Stimulated activated CD4-positive, alpha-beta T cell treated with anti-CD3 and anti-CD28 coated beads, Interleukin-1b, Interleukin-23, amount 100 ng/mL, for 24 hours (primary cell): ENCODE data around the gene SLC25A21.
"Not testable (repeated sequence)": the region's sequence is repeated elsewhere in the genome, so short reads cannot be mapped to it uniquely, and the experiment has no call there.

Experiments
- DNase-seq, 4 experiments: peaks; one replicate each; pipeline ENCODE4 v3.0.0-alpha.2; 2020; ENCODE audit warnings: low read depth in 4 of 4, low spot score in 1 of 4

SLC25A21 gene

GRCh38 chr14:37090026-37090425 is 82.4 kb downstream of the SLC25A21 start:
- DNase-seq = no peak

GRCh38 chr14:37089410-37089809 is 83.0 kb downstream of the SLC25A21 start:
- DNase-seq = no peak

GRCh38 chr14:37088356-37089215 is 83.8 kb downstream of the SLC25A21 start:
- DNase-seq = no peak

- DNase-seq = no peak
Observed at GRCh38 chr14:37087520-37087919, 84.9 kb downstream of the SLC25A21 start.

- DNase-seq = no peak
Observed at GRCh38 chr14:37083599-37083998, 88.8 kb downstream of the SLC25A21 start.

- no peak for DNase-seq
Observed at GRCh38 chr14:37082449-37082848, 90.0 kb downstream of the SLC25A21 start.

- no peak for DNase-seq
Observed at GRCh38 chr14:37081856-37082255, 90.5 kb downstream of the SLC25A21 start.

- DNase-seq = no peak
Observed at GRCh38 chr14:37081218-37081617, 91.2 kb downstream of the SLC25A21 start.

- DNase-seq = no peak
Observed at GRCh38 chr14:37078131-37078530, 94.3 kb downstream of the SLC25A21 start.

- not testable (repeated sequence) for DNase-seq
Observed at GRCh38 chr14:37074320-37074719, 98.1 kb downstream of the SLC25A21 start.

GRCh38 chr14:37063467-37064240 is 108.8 kb downstream of the SLC25A21 start:
- DNase-seq = no peak

- no peak for DNase-seq
Observed at GRCh38 chr14:37062191-37062803, 110.1 kb downstream of the SLC25A21 start.

GRCh38 chr14:37061697-37062096 is 110.7 kb downstream of the SLC25A21 start:
- DNase-seq = no peak

GRCh38 chr14:37060496-37061260 is 111.7 kb downstream of the SLC25A21 start:
- no peak for DNase-seq

- DNase-seq = no peak
Observed at GRCh38 chr14:37057776-37058175, 114.6 kb downstream of the SLC25A21 start.

GRCh38 chr14:37056473-37056872 is 115.9 kb downstream of the SLC25A21 start:
- no peak for DNase-seq

- no peak for DNase-seq
Observed at GRCh38 chr14:37054869-37055268, 117.5 kb downstream of the SLC25A21 start.

GRCh38 chr14:37054144-37054543 is 118.3 kb downstream of the SLC25A21 start:
- DNase-seq = no peak

- DNase-seq = no peak
Observed at GRCh38 chr14:37051680-37052079, 120.7 kb downstream of the SLC25A21 start.

GRCh38 chr14:37051153-37051552 is 121.3 kb downstream of the SLC25A21 start:
- no peak for DNase-seq

- no peak for DNase-seq
Observed at GRCh38 chr14:37048666-37049071, 123.7 kb downstream of the SLC25A21 start.
